GM20000 (cell line): ENCODE data around the gene NPHS1.
"Not testable (repeated sequence)": the region's sequence is repeated elsewhere in the genome, so short reads cannot be mapped to it uniquely, and the experiment has no call there.

Experiments
- DNase-seq: peaks from one replicate; pipeline ENCODE4 v3.0.0; 2012; ENCODE audit warnings: low spot score
- CTCF ChIP-seq: IDR thresholded peaks from 2 replicates; pipeline ENCODE4 v1.5.1; 2012; ENCODE audit warnings: mild to moderate bottlenecking, control low read depth; ENCODE audit errors: extremely low read depth, missing control alignments

The NPHS1 gene

GRCh38 chr19:35846038-35846668, 6.2 kb downstream of the NPHS1 start:
- DNase-seq = no peak
- no peak for TF ChIP-seq CTCF

GRCh38 chr19:35845215-35846037, 6.9 kb downstream of the NPHS1 start:
- DNase-seq = no peak
- no peak for TF ChIP-seq CTCF

GRCh38 chr19:35844482-35845214, 7.7 kb downstream of the NPHS1 start:
- TF ChIP-seq CTCF = no peak
- no peak for DNase-seq

- DNase-seq = no peak
- TF ChIP-seq CTCF = no peak
These were observed 8.4 kb downstream of the NPHS1 start for GRCh38 chr19:35843676-35844481.

- no peak for DNase-seq
- TF ChIP-seq CTCF = no peak
These were observed 9.5 kb downstream of the NPHS1 start for GRCh38 chr19:35842666-35843272.

GRCh38 chr19:35841961-35842595, 10.2 kb downstream of the NPHS1 start:
- no peak for TF ChIP-seq CTCF
- no peak for DNase-seq

- DNase-seq = not testable (repeated sequence)
These were observed 16.2 kb downstream of the NPHS1 start for GRCh38 chr19:35836096-35836495.
